ENCODE results near the gene LAMC1. TPM values are rescaled to one million over a fixed set of nuclear protein-coding genes. Genes with fewer than 3 reads are reported as not detected.

The LAMC1 gene
- total RNA-seq, 2 experiments from 2014 or later, result not detected

DNA sequence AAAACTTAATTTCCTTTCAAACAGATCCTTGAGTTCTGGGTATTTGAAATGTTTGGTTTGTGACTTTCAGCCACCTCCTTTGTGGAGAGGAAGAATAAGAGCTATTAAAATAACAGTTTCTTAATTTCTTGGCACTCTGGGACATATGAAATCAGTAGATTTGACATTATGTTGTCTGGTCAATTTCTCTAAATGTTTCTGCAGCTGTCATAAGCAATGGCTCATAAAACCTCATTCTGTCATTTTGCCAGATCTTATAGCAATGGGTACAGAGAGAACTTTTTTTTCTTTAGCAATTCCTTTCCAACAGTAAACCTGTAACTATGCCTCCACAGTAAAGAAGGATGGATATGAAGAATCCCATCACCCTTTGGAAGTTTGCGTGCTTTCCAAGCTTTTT lies 52.6 kb downstream of the LAMC1 start:
- H3K4me1 Mint-ChIP-seq (ENCODE audit: low read depth), result peaks cover 2% of the 10 kb centered on the region
- peaks cover 14% of the 10 kb centered on the region for H3K27me3 Mint-ChIP-seq (ENCODE audit: low read depth)
- no peaks in the 10 kb centered on the region for H3K36me3 Mint-ChIP-seq (ENCODE audit: low read depth)
- no peak overlapping the region for H3K27ac Mint-ChIP-seq
- DNase-seq (no peak), ATAC-seq (no peak)
- no peaks in the 10 kb centered on the region for H3K9me3 Mint-ChIP-seq (ENCODE audit: insufficient read depth)
- POLR2A ChIA-PET, result no interaction called here
- no peak overlapping the region for H3K4me3 Mint-ChIP-seq
- CTCF ChIA-PET, result no interaction called here

DNA sequence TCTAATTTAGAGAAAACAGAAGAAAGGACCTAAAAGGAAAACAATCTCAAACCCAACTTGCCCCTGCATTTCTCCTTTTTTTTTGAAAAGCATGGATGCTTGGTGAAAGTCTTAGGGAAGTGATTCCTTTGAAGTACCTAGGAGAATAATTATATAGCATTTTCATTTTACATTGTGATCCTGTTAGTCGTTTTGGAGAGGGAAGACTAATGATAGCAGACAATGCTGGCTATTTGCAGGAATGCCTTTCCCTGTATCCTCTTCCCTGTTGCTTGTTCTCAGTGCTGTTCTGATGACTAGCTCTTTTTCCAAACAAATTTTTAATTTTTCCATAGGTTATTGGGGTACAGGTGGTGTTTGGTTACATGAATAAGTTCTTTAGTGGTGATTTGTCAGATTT lies 53.9 kb downstream of the LAMC1 start:
- CTCF ChIA-PET, result no interaction called here
- no peak overlapping the region for H3K4me3 Mint-ChIP-seq
- H3K36me3 Mint-ChIP-seq (ENCODE audit: low read depth), result no peaks in the 10 kb centered on the region
- no peaks in the 10 kb centered on the region for H3K4me1 Mint-ChIP-seq (ENCODE audit: low read depth)
- no peak for DNase-seq
- no peak for ATAC-seq
- POLR2A ChIA-PET, result no interaction called here
- no peaks in the 10 kb centered on the region for H3K9me3 Mint-ChIP-seq (ENCODE audit: insufficient read depth)
- H3K27ac Mint-ChIP-seq, result no peak overlapping the region
- H3K27me3 Mint-ChIP-seq (ENCODE audit: low read depth), result peaks cover 12% of the 10 kb centered on the region

DNA sequence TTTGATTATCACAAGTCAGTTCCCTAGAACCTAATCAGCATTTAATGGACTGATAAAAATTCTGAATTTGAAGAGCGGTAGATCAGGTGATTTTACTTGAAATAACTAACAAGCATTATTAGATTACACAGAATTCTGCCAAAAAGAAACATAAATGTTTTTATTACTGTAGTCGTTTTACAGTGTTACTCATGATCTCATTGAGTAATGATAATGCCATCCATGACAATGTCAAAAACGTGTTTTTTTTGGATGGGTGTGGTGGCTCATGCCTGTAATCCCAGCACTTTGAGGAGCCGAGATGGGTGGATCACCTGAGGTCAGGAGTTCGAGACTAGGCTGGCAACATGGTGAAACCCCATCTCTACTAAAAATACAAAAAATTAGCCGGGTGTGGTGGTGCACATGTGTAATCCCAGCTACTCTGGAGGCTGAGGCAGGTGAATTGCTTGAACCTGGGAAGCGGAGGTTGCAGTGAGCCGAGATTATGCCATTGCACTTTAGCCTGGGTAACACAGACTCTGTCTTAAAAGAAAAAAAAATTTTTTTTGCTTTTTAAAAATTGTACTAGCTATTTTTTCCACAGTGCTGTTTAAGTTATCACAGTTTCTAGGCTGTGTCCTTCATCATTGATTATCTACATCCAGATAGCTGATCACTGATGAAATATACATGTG lies 56.6 kb downstream of the LAMC1 start:
- POLR2A ChIA-PET, result no interaction called here
- no peak overlapping the region for H3K27ac Mint-ChIP-seq
- no peak for ATAC-seq
- H3K4me1 Mint-ChIP-seq (ENCODE audit: low read depth), result no peaks in the 10 kb centered on the region
- H3K36me3 Mint-ChIP-seq (ENCODE audit: low read depth), result no peaks in the 10 kb centered on the region
- CTCF ChIA-PET, result no interaction called here
- H3K27me3 Mint-ChIP-seq (ENCODE audit: low read depth), result peaks cover 9% of the 10 kb centered on the region
- DNase-seq, result no peak
- H3K9me3 Mint-ChIP-seq (ENCODE audit: insufficient read depth), result no peaks in the 10 kb centered on the region
- H3K4me3 Mint-ChIP-seq, result no peak overlapping the region

DNA sequence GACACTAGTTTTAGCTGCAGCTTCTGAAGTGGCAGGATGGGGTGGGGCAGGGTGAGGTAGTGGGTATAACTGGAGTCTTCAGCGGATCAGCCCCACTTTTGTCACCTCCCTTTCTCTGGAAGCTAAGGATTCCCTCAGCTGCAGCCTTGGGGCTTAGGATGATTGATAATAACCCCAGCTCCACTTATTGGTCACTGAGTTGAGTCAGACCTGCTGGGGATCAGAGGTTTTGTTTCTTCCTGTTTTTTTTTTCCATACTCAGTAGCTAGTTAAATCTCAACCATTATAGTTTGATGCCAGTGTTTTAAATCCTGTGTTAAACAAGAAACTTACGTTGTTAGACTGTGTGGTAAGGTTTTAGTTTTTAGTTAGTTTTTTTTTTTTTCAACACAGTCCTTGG lies 57.2 kb downstream of the LAMC1 start:
- no peak for ATAC-seq
- no peaks in the 10 kb centered on the region for H3K36me3 Mint-ChIP-seq (ENCODE audit: low read depth)
- no peak for DNase-seq
- POLR2A ChIA-PET, result interaction anchor here (0.6 kb wide), 1 partner anchor 9 kb away, joined by 3 read pairs; no protein-coding TSS in a partner anchor
- H3K27me3 Mint-ChIP-seq (ENCODE audit: low read depth), result peaks cover 12% of the 10 kb centered on the region
- no peaks in the 10 kb centered on the region for H3K9me3 Mint-ChIP-seq (ENCODE audit: insufficient read depth)
- H3K4me1 Mint-ChIP-seq (ENCODE audit: low read depth), result no peaks in the 10 kb centered on the region
- CTCF ChIA-PET, result no interaction called here
- no peak overlapping the region for H3K4me3 Mint-ChIP-seq
- no peak overlapping the region for H3K27ac Mint-ChIP-seq

DNA sequence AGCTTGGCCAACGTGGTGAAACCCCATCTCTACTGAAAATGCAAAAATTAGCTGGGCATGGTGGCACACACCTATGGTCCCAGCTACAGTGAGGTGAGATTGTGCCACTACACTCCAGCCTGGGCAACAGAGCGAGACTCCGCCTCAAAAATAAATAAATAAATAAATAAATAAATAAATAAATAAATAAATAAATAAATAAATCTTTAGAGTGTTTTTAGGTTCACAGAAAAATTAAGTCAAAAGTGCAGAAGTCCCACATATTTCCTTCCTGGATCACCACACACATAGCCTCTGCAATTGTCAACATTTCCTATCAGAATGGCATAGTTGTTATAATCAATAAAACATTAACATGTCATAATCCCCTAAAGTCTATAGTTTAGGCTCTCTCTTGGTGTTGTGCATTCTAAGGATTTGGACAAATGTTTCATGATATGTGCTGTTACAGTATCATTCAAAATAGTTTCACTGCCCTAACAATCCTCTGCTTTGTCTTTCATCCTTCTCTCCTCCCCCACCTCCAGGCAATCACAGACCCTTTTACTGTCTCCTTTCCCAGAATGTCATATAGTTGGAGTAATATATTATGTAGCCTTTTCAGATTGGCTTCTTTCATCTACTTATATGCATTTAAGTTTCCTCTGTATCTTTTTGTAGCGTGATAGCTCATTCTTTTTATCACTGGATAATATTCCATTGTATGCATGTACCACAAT lies 58.3 kb downstream of the LAMC1 start:
- ChIA-PET CTCF (no interaction called here), POLR2A (interaction anchor here (0.7 kb wide), 1 partner anchor 8 kb away, joined by 3 read pairs; no protein-coding TSS in a partner anchor)
- H3K27me3 Mint-ChIP-seq (ENCODE audit: low read depth), result peaks cover 13% of the 10 kb centered on the region
- H3K4me3 Mint-ChIP-seq, result no peak overlapping the region
- no peak overlapping the region for H3K27ac Mint-ChIP-seq
- H3K36me3 Mint-ChIP-seq (ENCODE audit: low read depth), result no peaks in the 10 kb centered on the region
- H3K9me3 Mint-ChIP-seq (ENCODE audit: insufficient read depth), result no peaks in the 10 kb centered on the region
- DNase-seq (no peak), ATAC-seq (no peak)
- H3K4me1 Mint-ChIP-seq (ENCODE audit: low read depth), result no peaks in the 10 kb centered on the region

DNA sequence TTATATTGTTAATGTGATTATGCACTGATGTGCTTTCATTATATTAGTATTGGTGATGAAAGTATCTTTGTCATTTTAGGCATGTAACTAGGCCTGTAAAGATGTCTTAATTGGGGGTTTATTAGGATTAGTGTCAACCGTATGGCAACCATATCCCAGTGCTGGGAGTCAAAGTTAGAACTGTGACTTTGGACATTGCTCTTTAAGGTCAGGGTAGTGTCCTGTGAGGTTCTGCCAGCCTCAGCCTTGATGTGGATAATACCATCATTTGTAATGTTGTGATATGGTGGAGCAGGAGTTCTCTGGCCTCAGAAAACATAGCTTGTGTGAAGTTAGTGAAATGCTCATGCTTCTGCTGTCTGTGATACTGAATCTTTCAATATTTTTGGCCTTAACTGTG lies 59.4 kb downstream of the LAMC1 start:
- H3K27ac Mint-ChIP-seq, result no peak overlapping the region
- CTCF ChIA-PET, result no interaction called here
- no peaks in the 10 kb centered on the region for H3K4me1 Mint-ChIP-seq (ENCODE audit: low read depth)
- H3K27me3 Mint-ChIP-seq (ENCODE audit: low read depth), result peaks cover 10% of the 10 kb centered on the region
- DNase-seq (no peak), ATAC-seq (no peak)
- H3K4me3 Mint-ChIP-seq, result no peak overlapping the region
- POLR2A ChIA-PET, result no interaction called here
- H3K9me3 Mint-ChIP-seq (ENCODE audit: insufficient read depth), result no peaks in the 10 kb centered on the region
- no peaks in the 10 kb centered on the region for H3K36me3 Mint-ChIP-seq (ENCODE audit: low read depth)

DNA sequence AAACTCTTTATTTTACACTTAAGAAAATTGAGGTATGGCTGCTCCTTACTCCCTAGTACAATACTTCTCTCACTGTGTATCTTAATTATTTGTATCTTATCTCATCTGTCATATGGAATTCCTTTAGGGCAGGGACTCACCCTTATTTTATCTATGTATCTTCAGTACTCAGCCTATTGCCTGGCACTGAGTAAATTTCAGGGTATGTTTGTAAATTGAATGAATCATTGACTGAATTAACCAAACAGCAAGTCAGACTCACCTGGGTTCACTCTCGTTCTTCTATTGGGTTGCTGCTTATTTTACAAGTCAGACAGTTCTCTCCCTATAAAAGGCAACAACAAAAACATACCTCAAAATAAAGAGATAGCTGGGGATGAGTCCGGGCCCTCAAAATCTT lies 63.8 kb downstream of the LAMC1 start:
- Mint-ChIP-seq H3K36me3 (ENCODE audit: low read depth) (no peaks in the 10 kb centered on the region), H3K4me3 (no peak overlapping the region), H3K4me1 (ENCODE audit: low read depth) (no peaks in the 10 kb centered on the region), H3K9me3 (ENCODE audit: insufficient read depth) (no peaks in the 10 kb centered on the region), H3K27me3 (ENCODE audit: low read depth) (peaks cover 11% of the 10 kb centered on the region), H3K27ac (no peak overlapping the region)
- ChIA-PET POLR2A (no interaction called here), CTCF (no interaction called here)
- DNase-seq (no peak), ATAC-seq (no peak)

DNA sequence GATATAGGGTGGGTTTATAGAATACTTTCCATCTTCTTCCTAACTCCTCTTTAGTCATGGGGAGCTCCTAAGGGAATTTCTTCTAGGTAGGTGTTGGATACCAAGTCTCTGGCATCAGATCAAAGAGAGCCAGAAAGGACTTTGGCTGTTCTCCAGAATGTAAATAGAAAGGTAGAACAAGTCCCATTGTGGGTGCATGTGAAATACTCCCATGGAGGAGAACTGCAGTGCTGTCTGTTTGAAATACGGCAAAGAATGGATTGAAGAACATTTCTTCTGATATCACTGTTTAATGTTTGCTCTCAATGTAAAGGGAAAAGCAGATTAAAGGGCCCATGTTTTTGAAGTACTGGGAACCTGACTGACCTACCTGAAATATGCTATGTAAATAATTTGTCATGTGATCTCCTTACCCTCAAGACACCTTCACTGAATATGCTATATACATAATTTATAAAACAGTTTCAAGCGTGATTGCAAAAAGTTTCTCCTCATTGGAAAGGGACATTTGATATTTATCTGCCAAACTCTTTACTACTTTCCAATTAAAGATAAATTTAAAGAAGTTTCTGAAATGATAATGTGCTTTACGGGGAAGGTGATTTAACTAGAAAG lies 65.9 kb downstream of the LAMC1 start:
- ChIA-PET CTCF (no interaction called here), POLR2A (no interaction called here)
- DNase-seq (no peak), ATAC-seq (no peak)
- no peak overlapping the region for H3K27ac Mint-ChIP-seq
- H3K4me1 Mint-ChIP-seq (ENCODE audit: low read depth), result no peaks in the 10 kb centered on the region
- no peak overlapping the region for H3K4me3 Mint-ChIP-seq
- no peaks in the 10 kb centered on the region for H3K36me3 Mint-ChIP-seq (ENCODE audit: low read depth)
- H3K9me3 Mint-ChIP-seq (ENCODE audit: insufficient read depth), result no peaks in the 10 kb centered on the region
- peaks cover 18% of the 10 kb centered on the region for H3K27me3 Mint-ChIP-seq (ENCODE audit: low read depth)

DNA sequence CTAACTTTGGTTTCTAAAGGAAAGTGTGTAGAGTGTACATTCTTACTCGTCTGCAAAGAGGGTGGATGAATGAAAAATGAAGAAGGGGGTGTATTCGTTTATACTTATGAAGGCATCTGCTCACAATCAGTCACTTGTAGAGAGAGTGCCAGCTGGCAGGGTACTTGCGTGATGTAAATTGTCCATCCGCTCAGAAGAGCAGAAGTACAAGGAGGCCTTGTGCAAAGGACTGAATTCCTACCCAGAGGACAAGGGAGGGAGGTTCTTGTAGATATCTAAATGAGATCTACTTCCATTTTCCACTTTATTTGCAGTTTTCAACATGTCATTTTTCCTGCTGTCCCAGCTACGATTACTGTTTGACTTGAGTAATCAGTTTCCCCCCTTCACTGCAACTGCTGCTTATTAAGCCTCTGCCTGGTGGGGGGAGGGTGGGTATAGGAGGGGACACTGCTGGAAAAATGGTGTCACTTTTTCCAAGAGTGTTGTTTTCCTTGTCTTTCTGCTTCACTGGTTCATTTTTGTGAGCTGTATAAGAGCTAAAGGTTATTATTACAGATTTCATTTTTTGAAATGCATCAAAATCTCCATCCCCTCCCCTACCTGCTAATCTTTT lies 67.3 kb downstream of the LAMC1 start:
- Mint-ChIP-seq H3K9me3 (ENCODE audit: insufficient read depth) (no peaks in the 10 kb centered on the region), H3K27me3 (ENCODE audit: low read depth) (peaks cover 15% of the 10 kb centered on the region), H3K27ac (no peak overlapping the region), H3K4me3 (no peak overlapping the region), H3K36me3 (ENCODE audit: low read depth) (no peaks in the 10 kb centered on the region), H3K4me1 (ENCODE audit: low read depth) (no peaks in the 10 kb centered on the region)
- CTCF ChIA-PET, result no interaction called here
- ATAC-seq (no peak), DNase-seq (no peak)
- POLR2A ChIA-PET, result no interaction called here

DNA sequence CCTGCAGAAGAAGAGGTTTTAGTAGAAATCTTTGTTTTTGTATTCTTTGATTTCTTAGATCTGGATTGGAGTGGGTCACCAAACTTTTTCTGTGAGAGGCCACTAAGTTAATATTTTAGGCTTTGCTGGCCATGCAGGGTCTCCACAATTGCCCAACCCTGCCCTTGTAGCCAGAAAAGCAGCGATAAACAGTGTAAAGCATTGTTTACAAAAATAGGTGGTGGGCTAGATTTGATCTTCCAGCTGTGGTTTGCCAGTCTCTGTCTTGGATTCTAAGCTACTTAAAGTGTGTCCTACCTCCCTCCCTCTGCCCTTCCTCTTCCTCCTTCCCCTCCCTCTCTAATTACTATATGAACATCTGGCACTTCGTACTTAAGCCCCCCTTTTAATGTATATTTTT lies 68.0 kb downstream of the LAMC1 start:
- no peak overlapping the region for H3K4me3 Mint-ChIP-seq
- DNase-seq (no peak), ATAC-seq (no peak)
- H3K4me1 Mint-ChIP-seq (ENCODE audit: low read depth), result no peaks in the 10 kb centered on the region
- no peaks in the 10 kb centered on the region for H3K36me3 Mint-ChIP-seq (ENCODE audit: low read depth)
- POLR2A ChIA-PET, result no interaction called here
- no peaks in the 10 kb centered on the region for H3K9me3 Mint-ChIP-seq (ENCODE audit: insufficient read depth)
- CTCF ChIA-PET, result no interaction called here
- H3K27me3 Mint-ChIP-seq (ENCODE audit: low read depth), result peaks cover 14% of the 10 kb centered on the region
- H3K27ac Mint-ChIP-seq, result no peak overlapping the region

DNA sequence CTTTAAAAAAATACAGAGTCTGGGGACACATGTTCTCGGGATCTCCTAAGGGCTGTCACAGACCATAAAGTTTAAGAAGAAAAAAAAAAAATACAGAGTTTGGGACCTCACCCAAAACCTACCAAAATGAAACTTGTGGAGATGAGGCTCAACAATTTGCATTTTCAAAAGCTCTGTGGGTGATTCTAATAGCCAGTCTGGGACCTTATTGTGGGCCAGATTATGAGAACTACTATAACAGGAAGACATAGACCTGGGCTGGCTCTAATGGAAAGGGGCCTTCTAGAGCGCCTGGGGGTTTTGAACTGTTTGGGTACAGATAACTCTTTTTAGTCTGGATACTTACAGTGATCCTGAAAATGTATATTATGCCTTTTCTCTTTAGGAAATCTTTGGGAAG lies 69.1 kb downstream of the LAMC1 start:
- Mint-ChIP-seq H3K9me3 (ENCODE audit: insufficient read depth) (no peaks in the 10 kb centered on the region), H3K36me3 (ENCODE audit: low read depth) (no peaks in the 10 kb centered on the region), H3K27ac (no peak overlapping the region), H3K4me1 (ENCODE audit: low read depth) (no peaks in the 10 kb centered on the region), H3K4me3 (no peak overlapping the region), H3K27me3 (ENCODE audit: low read depth) (peaks cover 13% of the 10 kb centered on the region)
- ChIA-PET POLR2A (no interaction called here), CTCF (no interaction called here)
- DNase-seq (no peak), ATAC-seq (no peak)

DNA sequence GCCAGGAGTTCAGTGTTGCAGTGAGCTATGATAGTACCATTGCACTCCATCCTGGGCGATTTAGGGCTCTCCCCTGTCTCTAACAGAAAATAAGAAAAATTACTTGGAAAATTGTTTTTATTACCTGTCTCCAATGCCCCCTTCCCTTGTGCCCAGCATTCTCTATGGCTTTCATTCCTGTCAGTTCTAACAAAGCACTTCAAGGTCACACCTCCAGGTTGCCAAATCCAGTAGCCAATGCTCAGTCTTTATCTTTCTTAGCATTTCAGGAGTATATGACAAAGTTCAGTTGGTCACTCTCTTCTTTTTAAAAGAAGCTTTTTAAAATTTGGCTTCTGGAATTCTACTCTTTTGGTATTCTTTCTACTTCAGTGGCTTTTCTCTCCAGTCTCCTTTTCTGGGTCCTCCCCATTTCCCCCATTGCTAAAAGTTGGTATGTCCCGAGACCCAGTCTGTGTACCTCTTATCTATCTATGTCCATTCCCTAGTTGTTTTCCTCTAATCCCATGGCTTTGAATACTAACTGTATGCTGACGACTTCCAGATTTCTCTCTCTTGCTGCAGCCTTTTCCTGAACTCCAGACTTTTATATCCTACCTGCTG lies 69.9 kb downstream of the LAMC1 start:
- Mint-ChIP-seq H3K27me3 (ENCODE audit: low read depth) (peaks cover 13% of the 10 kb centered on the region), H3K36me3 (ENCODE audit: low read depth) (no peaks in the 10 kb centered on the region), H3K9me3 (ENCODE audit: insufficient read depth) (no peaks in the 10 kb centered on the region), H3K4me3 (no peak overlapping the region), H3K27ac (no peak overlapping the region), H3K4me1 (ENCODE audit: low read depth) (no peaks in the 10 kb centered on the region)
- CTCF ChIA-PET, result no interaction called here
- POLR2A ChIA-PET, result no interaction called here
- DNase-seq, result no peak
- no peak for ATAC-seq

Data from activated CD8-positive, alpha-beta T cell treated with anti-CD3 and anti-CD28 coated beads, Interleukin-2, amount 10 ng/mL, durations not matched to agents 7 days and 5 days (primary cell).